AG04449 (cell line): ENCODE data around the gene SEPTIN10.

ENCODE experiments used
- CTCF ChIA-PET: fragments of 350-600 bp; formaldehyde crosslinking; extraction: SDS; loops from one replicate; lab custom pipeline; 2021; ENCODE audit warnings: antibody characterized with exemption; lab: Yijun Ruan, JAX
- POLR2A ChIA-PET: fragments of 400-600, 350-600 bp; formaldehyde crosslinking; extraction: SDS; loops from one replicate; lab custom pipeline; 2020; ENCODE audit warnings: antibody characterized with exemption, inconsistent platforms; lab: Yijun Ruan, JAX
- DNase-seq: peaks from one replicate; pipeline ENCODE4 v3.0.0-alpha.2; 2010; ENCODE audit warnings: low read depth, low spot score
- H3K4me3 ChIP-seq: 2 replicates; pipeline ENCODE4 v1.5.1; 2011; ENCODE audit warnings: low read depth, mild to moderate bottlenecking, control low read depth, low read length
- CTCF ChIP-seq: IDR thresholded peaks from one replicate; pipeline ENCODE4 v1.5.1; 2011; ENCODE audit warnings: mild to moderate bottlenecking, moderate library complexity, low read length, control low read depth, inconsistent platforms; ENCODE audit not compliant: insufficient read depth; ENCODE audit errors: missing control alignments

SEPTIN10 gene

DNA sequence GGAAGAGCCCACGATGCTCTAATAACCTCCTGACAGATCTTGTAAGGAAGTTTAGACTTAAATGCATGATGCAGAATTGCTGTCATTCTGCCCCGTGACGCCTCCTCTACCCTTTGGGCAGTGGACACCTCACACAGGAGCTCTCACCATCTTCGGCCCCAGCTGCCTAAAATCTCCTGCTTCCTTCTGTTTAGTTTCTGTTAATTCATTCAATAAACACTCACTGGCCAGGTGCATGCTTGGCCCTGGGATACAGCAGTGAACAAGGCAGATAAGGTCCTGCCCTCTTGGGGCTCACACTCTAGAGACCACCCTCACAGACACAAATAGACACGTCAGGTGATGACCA is 81.1 kb downstream of the SEPTIN10 start:
- POLR2A ChIA-PET = no interaction called here
- DNase-seq = no peak
- CTCF ChIA-PET = interaction anchor here (1.6 to 5.6 kb wide), 3 partner anchors 12 to 406 kb away, joined by 3 to 58 read pairs (median 6); no protein-coding TSS in a partner anchor
- no peak for TF ChIP-seq CTCF
- no peak overlapping the region for H3K4me3 ChIP-seq

DNA sequence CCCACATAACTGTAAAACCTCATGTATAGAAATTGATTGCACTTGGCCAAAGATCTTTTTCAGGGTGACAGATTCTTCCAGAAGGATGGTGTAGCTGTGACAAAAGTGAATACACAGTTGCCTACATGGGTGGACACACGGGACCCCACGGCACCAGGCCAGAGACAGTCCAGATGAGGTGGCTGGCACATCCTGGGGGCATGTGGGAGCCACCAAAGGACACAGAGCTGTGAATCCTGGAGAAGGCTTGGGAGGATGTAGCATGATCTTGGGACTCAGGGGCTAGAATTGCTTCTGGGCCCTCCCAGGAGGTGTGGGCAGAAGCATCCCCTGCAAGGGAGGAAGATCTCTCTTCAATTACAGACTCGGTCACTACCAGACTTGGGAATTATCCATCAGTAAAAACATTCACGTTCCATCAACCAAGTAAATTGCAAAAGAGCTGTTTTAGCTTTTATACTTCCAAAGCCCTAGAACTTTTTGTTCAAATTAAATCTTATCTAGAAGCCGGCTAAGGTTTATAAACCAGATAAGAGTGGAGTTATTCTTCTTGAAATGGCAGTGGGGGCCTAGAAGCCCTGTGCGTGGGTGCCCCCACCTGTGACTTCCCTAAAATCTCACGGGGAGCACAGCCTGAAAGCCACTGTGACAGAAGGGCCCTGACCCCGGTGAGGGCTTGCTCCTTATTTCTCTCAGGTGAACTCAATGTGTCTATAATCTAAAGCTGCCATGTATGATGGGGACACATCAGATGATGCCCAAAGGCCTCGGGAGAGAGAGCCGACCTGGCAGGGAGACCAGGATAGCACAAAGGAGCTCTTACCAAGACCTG is 81.7 kb downstream of the SEPTIN10 start:
- no peak overlapping the region for H3K4me3 ChIP-seq
- TF ChIP-seq CTCF = no peak
- no peak for DNase-seq
- ChIA-PET CTCF (interaction anchor here (1.6 to 5.6 kb wide), 2 partner anchors 13 to 405 kb away, joined by 3 to 58 read pairs; no protein-coding TSS in a partner anchor), POLR2A (no interaction called here)

DNA sequence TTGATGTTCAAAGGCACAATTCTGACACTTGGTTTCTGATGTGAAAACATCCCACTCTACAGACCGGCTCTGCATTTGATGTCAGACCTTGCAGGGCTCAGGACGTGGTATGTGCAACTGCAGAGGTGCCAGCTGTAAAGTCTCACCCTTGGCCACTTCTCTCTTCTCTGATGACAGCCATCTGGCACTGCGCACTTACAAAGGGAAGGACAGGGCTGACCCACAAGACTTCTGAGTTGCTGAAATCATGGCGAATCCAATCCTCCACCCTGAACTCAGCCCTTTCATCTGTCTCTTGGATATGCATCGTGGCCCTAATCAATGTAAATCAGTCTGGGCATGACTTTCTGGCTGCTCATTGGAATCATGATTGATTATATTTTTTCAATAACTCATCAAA is 82.5 kb downstream of the SEPTIN10 start:
- ChIA-PET CTCF (interaction anchor here (0.8 to 5.6 kb wide), 3 partner anchors 14 to 15 kb away, joined by 4 to 58 read pairs (median 11); no protein-coding TSS in a partner anchor), POLR2A (no interaction called here)
- no peak overlapping the region for H3K4me3 ChIP-seq
- DNase-seq = no peak
- no peak for TF ChIP-seq CTCF

GRCh38 chr2:109530712-109531111 is 83.1 kb downstream of the SEPTIN10 start:
- DNase-seq = no peak
- no peak overlapping the region for H3K4me3 ChIP-seq
- CTCF ChIA-PET = interaction anchor here (0.8 to 1.7 kb wide), 2 partner anchors 14 to 16 kb away, joined by 4 to 11 read pairs; no protein-coding TSS in a partner anchor
- no peak for TF ChIP-seq CTCF
- POLR2A ChIA-PET = no interaction called here

DNA sequence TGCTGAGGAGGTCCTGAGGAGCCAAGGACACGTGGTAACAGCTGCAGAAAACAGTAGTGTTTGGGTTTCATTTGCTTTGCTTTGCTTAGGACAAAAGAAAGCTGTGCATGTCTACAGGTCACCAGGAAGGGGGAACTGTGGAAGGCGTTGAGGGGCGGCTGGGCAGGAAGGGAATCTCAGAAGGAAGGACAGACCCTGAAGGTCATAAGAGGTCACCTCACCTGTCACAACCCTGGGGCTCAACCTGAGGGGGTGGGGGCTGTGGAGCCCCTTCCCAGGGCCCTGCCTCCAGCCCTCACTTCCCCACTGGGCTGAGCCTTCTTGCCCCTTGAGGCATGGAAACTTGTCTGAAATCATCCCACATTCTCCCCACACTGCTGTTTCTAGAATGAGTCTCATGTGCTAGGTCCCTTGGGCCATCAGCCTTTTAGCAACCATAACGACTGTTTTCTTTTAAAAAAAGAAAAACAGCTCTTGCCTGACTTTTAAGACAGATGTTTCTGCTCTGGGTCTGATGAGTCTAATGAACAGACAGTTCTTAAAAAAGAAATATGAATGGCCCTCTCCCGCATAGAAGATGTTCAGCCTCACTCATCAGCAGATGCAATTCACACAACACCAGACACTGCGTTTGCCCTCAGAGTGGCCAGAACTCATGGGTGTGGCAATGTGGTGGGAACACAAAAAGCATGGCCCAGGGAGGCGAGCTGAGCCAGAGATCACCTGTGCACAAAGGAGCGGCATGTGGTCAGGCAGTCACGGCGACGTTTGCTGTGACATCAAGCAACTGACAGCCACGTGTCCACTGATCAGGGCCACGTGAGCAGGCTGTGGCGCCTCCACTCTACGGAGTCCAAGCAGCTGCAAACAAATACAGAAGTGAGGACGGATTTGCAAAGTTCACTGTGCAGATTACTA is 84.0 kb downstream of the SEPTIN10 start:
- ChIA-PET POLR2A (no interaction called here), CTCF (interaction anchor here (1.7 kb wide), 1 partner anchor 16 kb away, joined by 11 read pairs; no protein-coding TSS in a partner anchor)

More for the DNA sequence above, 84.0 kb downstream of the SEPTIN10 start:
- TF ChIP-seq CTCF = no peak
- H3K4me3 ChIP-seq = no peak overlapping the region
- no peak for DNase-seq
